HepG2 (cell line): ENCODE data around the gene SASH1. TPM values are rescaled to one million over a fixed set of nuclear protein-coding genes. Genes with fewer than 3 reads are reported as not detected.

Experiments used
- GMEB1 ChIP-seq: sonication (generic); formaldehyde crosslinking; IDR thresholded peaks from 2 replicates; pipeline ENCODE4 v1.5.1; 2020; ENCODE audit warnings: missing genetic modification reagents, mild to moderate bottlenecking, borderline replicate concordance
- MAZ ChIP-seq, 2 experiments: sonication (generic) in 1 of 2; formaldehyde crosslinking in 1 of 2; IDR thresholded peaks; 2 replicates each; pipeline versions ENCODE4 v1.5.0 to v1.6.1; 2012 to 2020; ENCODE audit warnings: low read depth in 2 of 2, mild to moderate bottlenecking in 2 of 2, borderline replicate concordance in 1 of 2, improper control_type of control experiment in 1 of 2, low read length in 1 of 2, missing genetic modification reagents in 1 of 2, moderate library complexity in 1 of 2
- ZBTB40 ChIP-seq, 2 experiments: fragments of 450-650 bp in 1 of 2; sonication (generic) in 1 of 2; formaldehyde crosslinking in 1 of 2; IDR thresholded peaks; 2 replicates each; pipeline versions ENCODE4 v1.6.1 to v1.8.0; 2016 to 2022; ENCODE audit warnings: antibody characterized with exemption in 1 of 2, mild to moderate bottlenecking in 1 of 2, missing genetic modification reagents in 1 of 2
- ZBTB7A ChIP-seq: sonication (generic); formaldehyde crosslinking; IDR thresholded peaks from 2 replicates; pipeline ENCODE4 v1.8.0; 2022; ENCODE audit warnings: mild to moderate bottlenecking, missing genetic modification reagents
- ZNF24 ChIP-seq: fragments of 450-650 bp; IDR thresholded peaks from 2 replicates; pipeline ENCODE4 v1.6.1; 2017; ENCODE audit warnings: antibody characterized with exemption, mild to moderate bottlenecking
- ZNF33A ChIP-seq: sonication (generic); formaldehyde crosslinking; IDR thresholded peaks from 2 replicates; pipeline ENCODE4 v1.5.1; 2020; ENCODE audit warnings: missing genetic modification reagents, mild to moderate bottlenecking, moderate library complexity, borderline replicate concordance
- ZNF354B ChIP-seq: sonication (generic); formaldehyde crosslinking; IDR thresholded peaks from 2 replicates; pipeline ENCODE4 v1.8.0; 2022; ENCODE audit warnings: mild to moderate bottlenecking, missing genetic modification reagents
- ZSCAN5A ChIP-seq: sonication (generic); formaldehyde crosslinking; IDR thresholded peaks from 2 replicates; pipeline ENCODE4 v1.8.0; 2022; ENCODE audit warnings: mild to moderate bottlenecking, missing genetic modification reagents, borderline replicate concordance
- polyA plus RNA-seq, 8 experiments: library from polyadenylated mRNA; depleted of rRNA in 3 of 8; stranded (reverse) in 7 of 8; unstranded in 1 of 8; fragments of >200 nt; fragmentation: Illumina TruSeq in 4 of 8; extraction: Trizol in 4 of 8; gene quantifications; 2 replicates each; pipeline versions ENCODE4 v1.2.1 to v1.2.3, GENCODE V29; 2011 to 2016; ENCODE audit warnings: low read depth in 4 of 8, missing spikeins in 1 of 8, mixed read lengths in 1 of 8; ENCODE audit not compliant: insufficient read depth in 1 of 8
- total RNA-seq, 5 experiments: library from RNA; depleted of rRNA; stranded (reverse); fragments of >200 nt; fragmentation: Illumina TruSeq; extraction: Trizol; gene quantifications; 2 replicates each; pipeline ENCODE4 v1.2.3, GENCODE V29; 2016; ENCODE audit warnings: low read depth in 1 of 5

SASH1 gene
- total and polyA plus RNA-seq, 2 of the 13 experiments (the other 11 are each of a cell fraction or from before 2014, with no cell fraction given) = 7.5 to 8.2 TPM

GRCh38 chr6:148306286-148306685, 36.4 kb upstream of the SASH1 start (continued):
- TF ChIP-seq ZBTB40 (IDR thresholded peaks at IDR 0.05) (no peak), ZBTB40 (CRISPR knock-in tag; IDR thresholded peaks at IDR 0.05) (no peak), ZNF354B (no peak), ZNF33A (CRISPR knock-in tag) (no peak), MAZ (IDR thresholded peaks at IDR 0.05; ENCODE audit: borderline replicate concordance, low read depth, low read length) (no peak), MAZ (CRISPR knock-in tag; IDR thresholded peaks at IDR 0.05; ENCODE audit: low read depth) (no peak), ZNF24 (no peak), ZSCAN5A (CRISPR knock-in tag) (no peak), GMEB1 (CRISPR knock-in tag) (no peak), ZBTB7A (CRISPR knock-in tag) (no peak)
